HEK293 (cell line): Measurements from ENCODE around the gene KYAT1.
A peak's percentile ranks its signal among the peaks of the same experiment; 100 is the strongest.

Experiments used
- BCL11A ChIP-seq: fragments of 450-650 bp; formaldehyde crosslinking; IDR thresholded peaks from 2 replicates; pipeline ENCODE4 v1.5.1; 2016; ENCODE audit warnings: low read depth, missing biosample characterization, missing genetic modification characterization
- GLIS2 ChIP-seq: fragments of 450-650 bp; formaldehyde crosslinking; IDR thresholded peaks from 2 replicates; pipeline ENCODE4 v1.5.1; 2016; ENCODE audit warnings: missing biosample characterization, missing genetic modification characterization
- HIC1 ChIP-seq: fragments of 450-650 bp; formaldehyde crosslinking; IDR thresholded peaks from 2 replicates; pipeline ENCODE4 v1.5.1; 2016; ENCODE audit warnings: missing biosample characterization, missing genetic modification characterization
- HOXC10 ChIP-seq: sonication (generic); formaldehyde crosslinking; IDR thresholded peaks from 2 replicates; pipeline ENCODE4 v1.8.1; 2023; ENCODE audit warnings: mild to moderate bottlenecking, missing genetic modification reagents
- IKZF3 ChIP-seq: fragments of 450-650 bp; IDR thresholded peaks from 2 replicates; pipeline ENCODE4 v1.5.0; 2018; ENCODE audit warnings: missing biosample characterization, mild to moderate bottlenecking, missing genetic modification characterization, moderate library complexity
- PBX3 ChIP-seq: sonication (generic); formaldehyde crosslinking; IDR thresholded peaks from 2 replicates; pipeline ENCODE4 v1.8.1; 2022; ENCODE audit warnings: mild to moderate bottlenecking, moderate library complexity, missing genetic modification reagents
- PRDM4 ChIP-seq: fragments of 450-650 bp; formaldehyde crosslinking; IDR thresholded peaks from 2 replicates; pipeline ENCODE4 v1.5.1; 2017; ENCODE audit warnings: missing biosample characterization, missing genetic modification characterization
- SCRT2 ChIP-seq: fragments of 450-650 bp; formaldehyde crosslinking; IDR thresholded peaks from 2 replicates; pipeline ENCODE4 v1.5.1; 2016; ENCODE audit warnings: missing biosample characterization, missing genetic modification characterization
- SP7 ChIP-seq: fragments of 450-650 bp; formaldehyde crosslinking; IDR thresholded peaks from 2 replicates; pipeline ENCODE4 v1.5.1; 2016; ENCODE audit warnings: missing biosample characterization, missing genetic modification characterization
- ZBTB8A ChIP-seq: fragments of 450-650 bp; formaldehyde crosslinking; IDR thresholded peaks from 2 replicates; pipeline ENCODE4 v1.5.1; 2016; ENCODE audit warnings: missing biosample characterization, missing genetic modification characterization
- ZIC2 ChIP-seq: fragments of 450-650 bp; formaldehyde crosslinking; IDR thresholded peaks from 2 replicates; pipeline ENCODE4 v1.5.1; 2016; ENCODE audit warnings: missing biosample characterization, missing genetic modification characterization
- ZNF140 ChIP-seq: fragments of 450-650 bp; formaldehyde crosslinking; IDR thresholded peaks from 2 replicates; pipeline ENCODE4 v1.5.1; 2016; ENCODE audit warnings: missing biosample characterization, missing genetic modification characterization
- ZNF175 ChIP-seq: fragments of 450-650 bp; formaldehyde crosslinking; IDR thresholded peaks from 2 replicates; pipeline ENCODE4 v1.5.1; 2016; ENCODE audit warnings: missing biosample characterization, missing genetic modification characterization
- ZNF184 ChIP-seq: fragments of 450-650 bp; IDR thresholded peaks from 2 replicates; pipeline ENCODE4 v1.5.1; 2018; ENCODE audit warnings: missing biosample characterization, mild to moderate bottlenecking, missing genetic modification characterization
- ZNF214 ChIP-seq: fragments of 450-650 bp; formaldehyde crosslinking; IDR thresholded peaks from 2 replicates; pipeline ENCODE4 v1.5.1; 2017; ENCODE audit warnings: missing biosample characterization, mild to moderate bottlenecking, missing genetic modification characterization, borderline replicate concordance
- ZNF223 ChIP-seq: fragments of 450-650 bp; formaldehyde crosslinking; IDR thresholded peaks from 2 replicates; pipeline ENCODE4 v1.5.1; 2016; ENCODE audit warnings: missing biosample characterization, missing genetic modification characterization
- ZNF266 ChIP-seq: fragments of 450-650 bp; formaldehyde crosslinking; IDR thresholded peaks from 2 replicates; pipeline ENCODE4 v1.5.1; 2016; ENCODE audit warnings: missing biosample characterization, missing genetic modification characterization, low read depth
- ZNF274 ChIP-seq, 2 experiments: fragments of 200-500 bp in 1 of 2; fragments of 450-650 bp in 1 of 2; sonication (Bioruptor generic) in 1 of 2; formaldehyde crosslinking in 1 of 2; IDR thresholded peaks; 2 replicates each; pipeline versions ENCODE4 v1.5.1 to v1.6.1; 2014 to 2016; ENCODE audit warnings: borderline replicate concordance in 1 of 2, inconsistent platforms in 1 of 2, low read length in 1 of 2, missing biosample characterization in 1 of 2, missing genetic modification characterization in 1 of 2
- ZNF311 ChIP-seq: fragments of 450-650 bp; formaldehyde crosslinking; IDR thresholded peaks from 2 replicates; pipeline ENCODE4 v1.5.1; 2017; ENCODE audit warnings: missing biosample characterization, missing genetic modification characterization, borderline replicate concordance
- ZNF350 ChIP-seq: fragments of 450-650 bp; formaldehyde crosslinking; IDR thresholded peaks from 2 replicates; pipeline ENCODE4 v1.5.0; 2017; ENCODE audit warnings: missing biosample characterization, mild to moderate bottlenecking, missing genetic modification characterization
- ZNF416 ChIP-seq: fragments of 450-650 bp; formaldehyde crosslinking; IDR thresholded peaks from 2 replicates; pipeline ENCODE4 v1.5.1; 2016; ENCODE audit warnings: missing biosample characterization, missing genetic modification characterization
- ZNF530 ChIP-seq: fragments of 450-650 bp; formaldehyde crosslinking; IDR thresholded peaks from 2 replicates; pipeline ENCODE4 v1.5.1; 2016; ENCODE audit warnings: low read depth, missing biosample characterization, missing genetic modification characterization
- ZNF544 ChIP-seq: fragments of 450-650 bp; formaldehyde crosslinking; IDR thresholded peaks from 2 replicates; pipeline ENCODE4 v1.5.0; 2017; ENCODE audit warnings: missing biosample characterization, missing genetic modification characterization
- ZNF555 ChIP-seq: fragments of 450-650 bp; formaldehyde crosslinking; conservative IDR thresholded peaks from 2 replicates; pipeline ENCODE4 v1.5.1; 2017; ENCODE audit warnings: missing biosample characterization, mild to moderate bottlenecking, missing genetic modification characterization, inconsistent platforms
- ZNF585B ChIP-seq: fragments of 450-650 bp; formaldehyde crosslinking; IDR thresholded peaks from 2 replicates; pipeline ENCODE4 v1.5.1; 2016; ENCODE audit warnings: missing biosample characterization, missing genetic modification characterization
- ZNF600 ChIP-seq: fragments of 450-650 bp; formaldehyde crosslinking; IDR thresholded peaks from 2 replicates; pipeline ENCODE4 v1.5.1; 2016; ENCODE audit warnings: missing biosample characterization, missing genetic modification characterization
- ZNF623 ChIP-seq: fragments of 450-650 bp; formaldehyde crosslinking; IDR thresholded peaks from 2 replicates; pipeline ENCODE4 v1.5.1; 2016; ENCODE audit warnings: missing biosample characterization, missing genetic modification characterization
- ZNF624 ChIP-seq: fragments of 450-650 bp; formaldehyde crosslinking; IDR thresholded peaks from 2 replicates; pipeline ENCODE4 v1.5.1; 2017; ENCODE audit warnings: missing biosample characterization, missing genetic modification characterization
- ZNF626 ChIP-seq: fragments of 450-650 bp; sonication (Bioruptor Pico); formaldehyde crosslinking; IDR thresholded peaks from 2 replicates; pipeline ENCODE4 v1.5.1; 2018; ENCODE audit warnings: missing biosample characterization, missing genetic modification characterization, inconsistent platforms
- ZNF645 ChIP-seq: fragments of 450-650 bp; formaldehyde crosslinking; IDR thresholded peaks from 2 replicates; pipeline ENCODE4; 2016; ENCODE audit warnings: missing biosample characterization, missing genetic modification characterization
- ZNF76 ChIP-seq: fragments of 450-650 bp; formaldehyde crosslinking; IDR thresholded peaks from 2 replicates; pipeline ENCODE4; 2016; ENCODE audit warnings: low read depth, missing biosample characterization, missing genetic modification characterization, borderline replicate concordance
- ZNF768 ChIP-seq: fragments of 450-650 bp; formaldehyde crosslinking; IDR thresholded peaks from 2 replicates; pipeline ENCODE4 v1.5.1; 2018; ENCODE audit warnings: missing biosample characterization, mild to moderate bottlenecking, missing genetic modification characterization
- ZNF776 ChIP-seq: fragments of 450-650 bp; formaldehyde crosslinking; IDR thresholded peaks from 2 replicates; pipeline ENCODE4 v1.5.0; 2017; ENCODE audit warnings: missing biosample characterization, missing genetic modification characterization, borderline replicate concordance
- ZNF792 ChIP-seq: fragments of 450-650 bp; formaldehyde crosslinking; IDR thresholded peaks from 2 replicates; pipeline ENCODE4 v1.5.1; 2016; ENCODE audit warnings: missing biosample characterization, missing genetic modification characterization
- ZNF843 ChIP-seq: fragments of 450-650 bp; formaldehyde crosslinking; IDR thresholded peaks from 2 replicates; pipeline ENCODE4 v1.5.1; 2016; ENCODE audit warnings: missing biosample characterization, missing genetic modification characterization
- ZSCAN30 ChIP-seq: fragments of 450-650 bp; IDR thresholded peaks from 2 replicates; pipeline ENCODE4 v1.5.1; 2018; ENCODE audit warnings: missing biosample characterization, mild to moderate bottlenecking, missing genetic modification characterization, moderate library complexity

KYAT1 gene

GRCh38 chr9:128927731-128928411 is 46.1 kb upstream of the KYAT1 start (continued):
- TF ChIP-seq ZNF585B (no peak), ZNF530 (tag by site-specific recombination) (no peak), ZNF626 (tag by site-specific recombination) (no peak), SCRT2 (tag by site-specific recombination) (no peak), ZNF350 (tag by site-specific recombination) (no peak), ZSCAN30 (tag by site-specific recombination) (no peak), ZNF274 (IDR thresholded peaks at IDR 0.05; ENCODE audit: low read length) (no peak), ZNF274 (tag by site-specific recombination; IDR thresholded peaks at IDR 0.05; ENCODE audit: borderline replicate concordance) (no peak), GLIS2 (tag by site-specific recombination) (no peak), ZNF792 (tag by site-specific recombination) (no peak), ZNF214 (tag by site-specific recombination) (no peak), ZNF645 (no peak), ZNF624 (no peak), ZNF776 (tag by site-specific recombination) (no peak), ZNF140 (tag by site-specific recombination) (no peak), ZNF768 (tag by site-specific recombination) (no peak), ZNF175 (tag by site-specific recombination) (no peak), HOXC10 (no peak), ZNF223 (tag by site-specific recombination) (no peak), ZNF544 (tag by site-specific recombination) (no peak), ZNF184 (tag by site-specific recombination) (no peak), ZNF76 (no peak), PRDM4 (tag by site-specific recombination) (peak; percentile 77), HIC1 (tag by site-specific recombination) (no peak), ZBTB8A (0 out of 2 replicates have a peak, but pooled peaks have one; percentile 31), ZNF623 (tag by site-specific recombination) (no peak), ZNF311 (tag by site-specific recombination) (no peak), ZIC2 (tag by site-specific recombination) (no peak), IKZF3 (tag by site-specific recombination) (peak; percentile 76), PBX3 (CRISPR knock-in tag) (no peak), ZNF416 (tag by site-specific recombination) (no peak), ZNF843 (tag by site-specific recombination) (no peak), BCL11A (tag by site-specific recombination) (no peak; the same call in 1 of the 2 replicates), ZNF555 (tag by site-specific recombination) (no peak), ZNF600 (no peak), SP7 (peak; percentile 34; the same call in 1 of the 2 replicates), ZNF266 (tag by site-specific recombination) (no peak)
